Panc1 (cell line): ENCODE data around the gene CEP164. TPM values are rescaled to one million over a fixed set of nuclear protein-coding genes. Genes with fewer than 3 reads are reported as not detected.

Source experiments
- ATAC-seq: fragments of 200-7000 bp; cut with Tn5 transposase; 2 replicates; pipeline ENCODE4 v1.9.1; 2020; ENCODE audit warnings: mild to moderate bottlenecking, moderate library complexity
- BruUV-seq: library from RNA; stranded (reverse); fragments of 400-500 nt; replicated peaks from 2 replicates; lab custom pipeline; 2021; lab: Mats Ljungman, UMichigan
- CTCF ChIA-PET: fragments of 300-600 bp; sonication (Branson Sonifier 250); formaldehyde crosslinking; loops from one replicate; lab custom pipeline; 2022; ENCODE audit warnings: antibody characterized with exemption; lab: Charles Lee
- POLR2A ChIA-PET: fragments of 300-600 bp; sonication (Branson Sonifier 250); formaldehyde crosslinking; loops from one replicate; lab custom pipeline; 2022; ENCODE audit warnings: antibody characterized with exemption; lab: Charles Lee
- DNase-seq: peaks from one replicate; pipeline ENCODE4 v3.0.0-alpha.2; 2010; ENCODE audit warnings: low read depth, low spot score
- H3K27ac ChIP-seq: 2 replicates; pipeline ENCODE4 v1.5.1; 2011; ENCODE audit warnings: mild to moderate bottlenecking, low read length, inconsistent platforms
- H3K27me3 ChIP-seq: fragments of 200-500 bp; sonication (Bioruptor generic); 2 replicates; pipeline ENCODE4 v1.6.0; 2014; ENCODE audit warnings: low read length, inconsistent platforms; ENCODE audit not compliant: control insufficient read depth, insufficient read depth
- H3K36me3 ChIP-seq: fragments of 200-500 bp; sonication (Bioruptor generic); 2 replicates; pipeline ENCODE4 v1.5.1; 2014; ENCODE audit warnings: inconsistent platforms, mild to moderate bottlenecking, low read length, moderate library complexity; ENCODE audit not compliant: control insufficient read depth, insufficient read depth
- H3K4me1 ChIP-seq: 2 replicates; pipeline ENCODE4 v1.5.1; 2011; ENCODE audit warnings: inconsistent platforms, mild to moderate bottlenecking, low read length, moderate library complexity; ENCODE audit not compliant: control insufficient read depth, insufficient read depth
- H3K4me3 ChIP-seq, 2 experiments: 2 replicates each; pipeline ENCODE4 v1.5.1; 2011 to 2012; ENCODE audit warnings: low read depth in 2 of 2, low read length in 2 of 2, mild to moderate bottlenecking in 2 of 2, inconsistent platforms in 1 of 2, moderate library complexity in 1 of 2
- H3K9me3 ChIP-seq: fragments of 200-500 bp; sonication (Bioruptor generic); 2 replicates; pipeline ENCODE4 v1.5.1; 2014; ENCODE audit warnings: low read depth, mild to moderate bottlenecking, inconsistent platforms, low read length, moderate library complexity; ENCODE audit not compliant: control insufficient read depth, insufficient read depth
- CTCF ChIP-seq: fragments of 450-650 bp; IDR thresholded peaks from 2 replicates; pipeline ENCODE4 v1.5.1; 2017; ENCODE audit warnings: mild to moderate bottlenecking
- POLR2AphosphoS5 ChIP-seq: IDR thresholded peaks from 2 replicates; pipeline ENCODE4 v1.6.1; 2012; ENCODE audit warnings: mild to moderate bottlenecking, low read depth, low read length, moderate library complexity
- REST ChIP-seq, 2 experiments: IDR thresholded peaks; 2 replicates each; pipeline ENCODE4 v1.6.1; 2011 to 2012; ENCODE audit warnings: low read depth in 2 of 2, control low read depth in 1 of 2, low read length in 1 of 2, mild to moderate bottlenecking in 1 of 2, moderate library complexity in 1 of 2; ENCODE audit not compliant: insufficient read depth in 1 of 2
- SIN3A ChIP-seq: IDR thresholded peaks from 2 replicates; pipeline ENCODE4 v1.6.1; 2012; ENCODE audit warnings: low read depth, mild to moderate bottlenecking, low read length, moderate library complexity, borderline replicate concordance; ENCODE audit not compliant: insufficient read depth
- TCF7L2 ChIP-seq: IDR thresholded peaks from 2 replicates; pipeline ENCODE4 v1.6.1; 2011; ENCODE audit warnings: mild to moderate bottlenecking, low read depth, low read length, inconsistent platforms
- in situ Hi-C: cut with HindIII; loops from 2 replicates; pipeline ENCODE4 v1.10.0; 2016; ENCODE audit warnings: low sequenced_read_pairs, low pct_unique_long_range_greater_than_20kb
- intact Hi-C: fragments of 100-400 bp; cut with micrococcal nuclease; formaldehyde crosslinking; loops from one replicate; pipeline ENCODE4 v1.10.0; 2022; ENCODE audit not compliant: unreplicated experiment
- total RNA-seq: library from RNA; stranded (reverse); gene quantifications from one replicate; pipeline ENCODE4 v1.2.1, GENCODE V29; 2021; ENCODE audit not compliant: unreplicated experiment

CEP164 gene
- total RNA-seq, 1 experiment from 2014 or later, result 75.4 TPM

- in situ Hi-C loops, result loop anchor here (25.0 kb wide), 1 partner anchor 377 kb away; the partner anchor contains the start of gene FXYD2
- BruUV-seq, result no TSS peak
- Histone ChIP-seq H3K4me3 (no peak overlapping the region), H3K4me1 (no peaks in the 10 kb centered on the region), H3K9me3 (no peaks in the 10 kb centered on the region), H3K27ac (no peak overlapping the region), H3K27me3 (peaks cover 5% of the 10 kb centered on the region; the same call in 1 of the 2 replicates), H3K36me3 (no peaks in the 10 kb centered on the region)
- intact Hi-C loops, result no loop called here
- CTCF ChIA-PET, result no interaction called here
- DNase-seq (no peak), ATAC-seq (no peak)
- POLR2A ChIA-PET, result no interaction called here
- TF ChIP-seq TCF7L2, result no peak
- TF ChIP-seq CTCF, result no peak
- TF ChIP-seq REST (IDR thresholded peaks at IDR 0.05; ENCODE audit: insufficient read depth in 1 of 2, low read depth in 2 of 2, low read length in 1 of 2), result no peak
- TF ChIP-seq POLR2AphosphoS5, result no peak
- no peak for TF ChIP-seq SIN3A
These were observed 107.7 kb downstream of the CEP164 start for GRCh38 chr11:117435326-117435725.

GRCh38 chr11:117437041-117437790 is 109.6 kb downstream of the CEP164 start:
- Histone ChIP-seq H3K27ac (no peak overlapping the region), H3K36me3 (no peaks in the 10 kb centered on the region), H3K4me1 (no peaks in the 10 kb centered on the region), H3K27me3 (peaks cover 5% of the 10 kb centered on the region; the same call in 1 of the 2 replicates), H3K9me3 (no peaks in the 10 kb centered on the region), H3K4me3 (no peak overlapping the region)
- POLR2A ChIA-PET, result no interaction called here
- BruUV-seq, result no TSS peak
- intact Hi-C loops, result no loop called here
- no peak for TF ChIP-seq POLR2AphosphoS5
- no peak for TF ChIP-seq REST (IDR thresholded peaks at IDR 0.05; ENCODE audit: insufficient read depth in 1 of 2, low read depth in 2 of 2, low read length in 1 of 2)
- no peak for TF ChIP-seq SIN3A
- TF ChIP-seq CTCF, result no peak
- no peak for TF ChIP-seq TCF7L2
- in situ Hi-C loops, result loop anchor here (25.0 kb wide), 1 partner anchor 375 kb away; the partner anchor contains the start of gene FXYD2
- no peak for DNase-seq
- ATAC-seq, result peak; percentile 20; the same call in 1 of the 2 replicates
- CTCF ChIA-PET, result interaction anchor here (0.7 kb wide), 1 partner anchor 22 kb away, joined by 3 read pairs; no protein-coding TSS in a partner anchor
